Common myeloid progenitor, CD34-positive (primary cell): ENCODE results near the gene NPLOC4.

Source experiments
- CTCF ChIA-PET: fragments of 350-600 bp; sonication (Branson Sonifier 250); formaldehyde crosslinking; loops from one replicate; lab custom pipeline; 2021; ENCODE audit warnings: antibody characterized with exemption; lab: Charles Lee
- POLR2A ChIA-PET: fragments of 350-600 bp; sonication (Branson Sonifier 250); formaldehyde crosslinking; loops from one replicate; lab custom pipeline; 2021; ENCODE audit warnings: antibody characterized with exemption; lab: Charles Lee
- DNase-seq, 3 donors: peaks; one replicate each; pipeline versions ENCODE4 v3.0.0 to v3.0.0-alpha.2; 2013
- H3K27ac ChIP-seq, 2 experiments: 1 replicate in 1 of 2; 2 replicates in 1 of 2; pipeline ENCODE4 v1.7.0; 2013; ENCODE audit warnings: inconsistent platforms in 2 of 2, low read length in 2 of 2, mild to moderate bottlenecking in 2 of 2, low read depth in 1 of 2, moderate library complexity in 1 of 2; ENCODE audit not compliant: severe bottlenecking in 2 of 2, insufficient read depth in 1 of 2, poor library complexity in 1 of 2
- H3K27me3 ChIP-seq, 5 experiments: replicated peaks in 2 of 5; 1 replicate in 3 of 5; 2 replicates in 2 of 5; pipeline versions ENCODE4 v1.6.1 to v1.7.0; 2013; ENCODE audit warnings: low read length in 4 of 5, mild to moderate bottlenecking in 2 of 5, moderate library complexity in 2 of 5, inconsistent platforms in 1 of 5; ENCODE audit not compliant: insufficient read depth in 5 of 5, control insufficient read depth in 4 of 5
- H3K36me3 ChIP-seq, 4 experiments: 1 replicate in 2 of 4; 2 replicates in 2 of 4; pipeline versions ENCODE4 v1.6.1 to v1.7.0; 2013; ENCODE audit warnings: low read length in 3 of 4, control low read depth in 1 of 4, mild to moderate bottlenecking in 1 of 4; ENCODE audit not compliant: control insufficient read depth in 4 of 4, insufficient read depth in 4 of 4
- H3K4me1 ChIP-seq, 4 experiments: 1 replicate in 3 of 4; 2 replicates in 1 of 4; pipeline versions ENCODE4 v1.6.1 to v1.7.1; 2013; ENCODE audit warnings: low read length in 3 of 4, mild to moderate bottlenecking in 3 of 4, control low read depth in 1 of 4, inconsistent platforms in 1 of 4, moderate library complexity in 1 of 4; ENCODE audit not compliant: control insufficient read depth in 4 of 4, insufficient read depth in 4 of 4; ENCODE audit errors: control extremely low read depth in 1 of 4
- H3K4me3 ChIP-seq, 7 experiments: 1 replicate in 4 of 7; 2 replicates in 3 of 7; pipeline versions ENCODE4 v1.5.1 to v1.7.0; 2013; ENCODE audit warnings: mild to moderate bottlenecking in 7 of 7, low read length in 6 of 7, moderate library complexity in 6 of 7, inconsistent platforms in 2 of 7, low read depth in 2 of 7, control low read depth in 1 of 7; ENCODE audit not compliant: insufficient read depth in 4 of 7, control insufficient read depth in 1 of 7; ENCODE audit errors: extremely low read depth in 1 of 7
- H3K9me3 ChIP-seq, 5 experiments: 1 replicate in 4 of 5; 2 replicates in 1 of 5; pipeline versions ENCODE4 v1.6.1 to v1.7.1; 2013; ENCODE audit warnings: low read length in 4 of 5, mild to moderate bottlenecking in 2 of 5, inconsistent platforms in 1 of 5, low read depth in 1 of 5, moderate library complexity in 1 of 5; ENCODE audit not compliant: control insufficient read depth in 4 of 5, insufficient read depth in 2 of 5; ENCODE audit errors: control extremely low read depth in 1 of 5
- WGBS: methylation state at CpG from one replicate; pipeline ENCODE4 v1.1.5; 2013; ENCODE audit not compliant: insufficient coverage; 5-methylcytosine and 5-hydroxymethylcytosine counted together

NPLOC4 gene

GRCh38 chr17:81665205-81666091, 28.5 kb upstream of the NPLOC4 start:
- H3K9me3 ChIP-seq = no peaks in the 10 kb centered on the region
- H3K4me1 ChIP-seq = peaks cover 4 to 30% (median 22%) of the 10 kb centered on the region in 4 experiments
- DNase-seq = peak; percentile 11 to 61 (median 48)
- H3K27me3 ChIP-seq = no peaks in the 10 kb centered on the region
- peaks cover 3 to 35% (median 17%) of the 10 kb centered on the region in 4 experiments for H3K36me3 ChIP-seq
- 63% methylated on average over 25 of the region's 30 CpGs for WGBS
- peak overlapping the region; percentile 66 to 91 for H3K27ac ChIP-seq
- H3K4me3 ChIP-seq = peak overlapping the region; percentile 63 to 99 (median 86)
- POLR2A ChIA-PET = interaction anchor here (1.4 to 2.1 kb wide), 3 partner anchors 10 to 29 kb away, joined by 3 to 7 read pairs (median 4); partner anchors contain the start of genes ARL16, HGS, NPLOC4 and TSPAN10
- CTCF ChIA-PET = interaction anchor here (1.5 to 1.8 kb wide), 2 partner anchors 10 to 13 kb away, joined by 3 to 5 read pairs; no protein-coding TSS in a partner anchor

GRCh38 chr17:81664051-81664470, 27.1 kb upstream of the NPLOC4 start:
- Histone ChIP-seq H3K36me3 (peaks cover 0 to 23% (median 8%) of the 10 kb centered on the region in 4 experiments), H3K4me1 (peaks cover 4 to 30% (median 22%) of the 10 kb centered on the region in 4 experiments), H3K27me3 (no peaks in the 10 kb centered on the region), H3K9me3 (no peaks in the 10 kb centered on the region), H3K27ac (peak overlapping the region in 1 of 2 experiments; percentile 70), H3K4me3 (no peak overlapping the region)
- no peak for DNase-seq
- ChIA-PET CTCF (interaction anchor here (1.8 kb wide), 1 partner anchor 12 kb away, joined by 5 read pairs; no protein-coding TSS in a partner anchor), POLR2A (no interaction called here)
- 96% methylated on average over 7 of the region's 7 CpGs for WGBS

DNA sequence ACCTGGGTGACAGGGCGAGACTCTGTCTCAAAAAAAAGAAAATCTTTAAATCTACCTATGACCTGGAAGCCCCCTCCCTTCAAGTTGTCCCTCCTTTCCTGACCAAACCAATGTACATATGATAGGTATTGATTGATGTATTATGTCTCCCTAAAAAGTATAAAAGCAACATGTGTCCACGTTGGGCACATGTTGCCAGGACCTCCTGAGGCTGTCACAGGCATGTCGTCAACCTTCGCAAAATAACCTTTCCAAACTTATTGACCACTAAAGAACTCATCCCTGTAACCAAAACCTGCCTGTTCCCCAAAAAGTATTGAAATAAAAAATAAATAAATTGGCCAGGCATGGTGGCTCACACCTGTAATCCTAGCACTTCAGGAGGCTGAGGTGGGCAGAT, 25.1 kb upstream of the NPLOC4 start:
- POLR2A ChIA-PET = no interaction called here
- H3K4me1 ChIP-seq = peaks cover 4 to 18% (median 16%) of the 10 kb centered on the region in 4 experiments
- H3K27ac ChIP-seq = no peak overlapping the region
- peaks cover 0 to 13% (median 4%) of the 10 kb centered on the region in 4 experiments for H3K36me3 ChIP-seq
- CTCF ChIA-PET = no interaction called here
- WGBS = no CpG with 5 or more reads among the region's 4 CpGs
- no peaks in the 10 kb centered on the region for H3K27me3 ChIP-seq
- DNase-seq = no peak
- H3K9me3 ChIP-seq = no peaks in the 10 kb centered on the region
- no peak overlapping the region for H3K4me3 ChIP-seq

DNA sequence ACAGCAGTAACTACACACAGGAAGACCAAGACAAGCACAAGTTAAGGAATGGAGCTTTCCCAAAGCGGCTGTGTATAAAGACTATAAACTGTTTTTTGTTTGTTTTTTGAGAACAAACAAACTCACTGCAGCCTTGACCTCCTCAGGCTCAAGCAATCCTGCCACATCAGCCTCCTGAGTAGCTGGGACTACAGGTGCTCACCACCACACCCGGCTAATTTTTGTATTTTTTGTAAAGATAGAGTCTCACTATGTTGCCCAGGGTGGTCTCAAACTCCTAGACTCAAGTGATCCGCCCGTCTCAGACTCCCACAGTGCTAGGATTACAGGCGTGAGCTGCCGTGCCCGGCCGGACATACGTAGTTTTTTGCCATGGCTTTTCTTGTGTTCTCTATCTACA, 23.5 kb upstream of the NPLOC4 start:
- no peaks in the 10 kb centered on the region for H3K27me3 ChIP-seq
- peaks cover 4 to 26% (median 13%) of the 10 kb centered on the region in 4 experiments for H3K4me1 ChIP-seq
- no peak overlapping the region for H3K4me3 ChIP-seq
- H3K36me3 ChIP-seq = peaks cover 0 to 13% (median 4%) of the 10 kb centered on the region in 4 experiments
- H3K9me3 ChIP-seq = no peaks in the 10 kb centered on the region
- ChIA-PET CTCF (interaction anchor here (0.7 kb wide), 1 partner anchor 17 kb away, joined by 3 read pairs; no protein-coding TSS in a partner anchor), POLR2A (no interaction called here)
- H3K27ac ChIP-seq = no peak overlapping the region
- no peak for DNase-seq
- 97% methylated on average over 7 of the region's 9 CpGs for WGBS

DNA sequence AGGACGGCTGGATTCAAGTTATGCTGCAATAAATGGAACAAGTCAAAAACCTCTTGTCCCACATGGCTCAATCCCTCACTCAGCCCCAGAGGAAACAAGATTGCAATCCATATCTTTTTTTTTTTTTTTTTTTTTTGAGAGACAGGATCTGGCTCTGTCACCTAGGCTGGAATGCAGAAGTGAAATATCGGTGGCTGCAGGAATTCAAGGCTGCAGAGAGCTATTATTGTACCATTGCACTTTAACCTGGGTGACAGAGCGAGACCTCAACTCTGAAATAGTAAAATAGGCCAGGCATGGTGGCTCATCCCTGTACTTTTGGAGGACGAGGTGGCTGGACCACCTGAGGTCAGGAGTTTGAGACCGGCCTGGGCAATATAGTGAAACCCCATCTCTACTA, 22.1 kb upstream of the NPLOC4 start:
- ChIA-PET POLR2A (interaction anchor here (0.9 kb wide), 1 partner anchor 389 kb away, joined by 3 read pairs; no protein-coding TSS in a partner anchor), CTCF (no interaction called here)
- Histone ChIP-seq H3K4me1 (peaks cover 0 to 19% (median 6%) of the 10 kb centered on the region in 4 experiments), H3K27ac (no peak overlapping the region), H3K9me3 (no peaks in the 10 kb centered on the region), H3K27me3 (no peaks in the 10 kb centered on the region), H3K36me3 (peaks cover 0 to 1% (median under 1%) of the 10 kb centered on the region in 4 experiments), H3K4me3 (no peak overlapping the region)
- no peak for DNase-seq
- 100% methylated on average over 4 of the region's 5 CpGs for WGBS

DNA sequence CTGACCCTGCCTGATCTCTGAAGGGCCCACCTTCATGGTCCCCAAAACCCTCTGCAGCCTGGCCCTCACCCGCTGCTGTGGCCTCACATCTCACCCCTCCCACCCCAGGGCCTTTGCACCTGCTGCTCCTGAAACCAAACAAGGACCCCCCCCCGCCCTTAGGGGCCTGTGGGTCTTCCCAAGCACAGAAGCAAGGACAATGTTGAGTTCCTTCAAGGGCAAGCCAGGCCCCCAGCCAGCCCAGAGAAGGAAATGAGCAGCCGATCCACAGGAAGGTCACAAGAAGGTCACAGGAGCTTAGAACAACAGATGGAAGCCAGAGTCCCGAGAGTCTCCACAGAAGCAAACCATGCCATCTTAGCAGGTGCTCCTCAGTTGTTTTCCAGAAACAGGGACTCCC, 19.9 kb upstream of the NPLOC4 start:
- 60% methylated on average over 3 of the region's 4 CpGs for WGBS
- peaks cover 0 to 34% (median 20%) of the 10 kb centered on the region in 4 experiments for H3K4me1 ChIP-seq
- no peak for DNase-seq
- H3K27ac ChIP-seq = no peak overlapping the region
- POLR2A ChIA-PET = no interaction called here
- no peak overlapping the region for H3K4me3 ChIP-seq
- H3K9me3 ChIP-seq = no peaks in the 10 kb centered on the region
- H3K36me3 ChIP-seq = no peaks in the 10 kb centered on the region
- CTCF ChIA-PET = interaction anchor here (1.1 to 1.4 kb wide), 2 partner anchors 11 to 26 kb away, joined by 3 read pairs; no protein-coding TSS in a partner anchor
- no peaks in the 10 kb centered on the region for H3K27me3 ChIP-seq
